Astrocyte of the spinal cord (primary cell): Measurements from ENCODE around the gene SYNJ2.
A peak's percentile ranks its signal among the peaks of the same experiment; 100 is the strongest.

ENCODE experiments used
- DNase-seq: peaks from one replicate; pipeline ENCODE4 v3.0.0; 2011; ENCODE audit warnings: low read depth, low spot score
- H3K4me3 ChIP-seq: 2 replicates; pipeline ENCODE4 v1.5.1; 2011; ENCODE audit warnings: low read depth, mild to moderate bottlenecking, low read length, moderate library complexity
- in situ Hi-C: cut with HindIII; loops from 2 replicates; pipeline ENCODE4 v1.10.0; 2017; ENCODE audit warnings: low sequenced_read_pairs
- TF ChIP-seq, protein P1 (sequence below): IDR thresholded peaks from 2 replicates; pipeline ENCODE4 v1.5.1; 2012; ENCODE audit warnings: low read depth, mild to moderate bottlenecking, low read length, inconsistent platforms

The SYNJ2 gene

DNA sequence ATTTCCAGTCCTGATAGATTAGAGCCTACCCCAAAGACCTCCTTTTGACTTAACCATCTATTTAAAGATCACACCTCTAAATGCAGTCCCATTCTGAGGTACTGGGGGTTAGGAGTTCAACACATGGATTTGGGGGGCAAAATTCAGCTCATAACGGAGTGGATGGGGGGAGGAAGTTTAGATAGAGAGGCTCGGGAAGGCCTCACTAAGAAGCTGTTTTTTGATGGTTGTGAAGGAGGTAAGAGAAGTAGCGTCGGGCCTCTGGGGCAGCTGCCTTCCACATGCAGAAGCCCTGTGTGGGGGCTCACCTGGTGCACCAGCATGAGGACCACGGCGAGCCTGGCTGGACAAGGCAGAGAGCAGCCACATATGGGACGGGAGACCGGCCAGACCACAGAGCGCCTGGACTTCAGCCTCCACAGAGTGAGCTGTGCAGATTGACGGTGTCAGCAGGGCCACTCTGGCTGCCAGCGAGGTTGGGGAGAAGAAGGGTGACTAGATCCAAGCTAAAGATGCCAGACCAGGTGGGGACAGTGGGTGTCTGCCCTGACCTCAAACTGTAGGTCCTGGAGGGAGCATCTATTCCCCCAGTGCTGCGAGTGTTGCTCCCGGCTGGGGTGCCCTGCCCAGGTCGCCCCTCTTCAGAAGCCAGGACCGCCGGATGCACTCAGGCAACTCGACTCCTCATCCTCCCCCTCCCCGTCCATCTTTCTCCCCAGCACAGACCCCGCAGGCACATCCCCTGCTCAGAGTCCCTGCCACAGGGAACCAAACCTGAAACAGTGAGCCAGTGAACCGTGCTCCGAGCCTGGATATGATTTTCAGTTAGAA lies 5.1 kb upstream of the SYNJ2 start:
- in situ Hi-C loops, result no loop called here
- DNase-seq, result no peak
- TF ChIP-seq, protein P1, sequence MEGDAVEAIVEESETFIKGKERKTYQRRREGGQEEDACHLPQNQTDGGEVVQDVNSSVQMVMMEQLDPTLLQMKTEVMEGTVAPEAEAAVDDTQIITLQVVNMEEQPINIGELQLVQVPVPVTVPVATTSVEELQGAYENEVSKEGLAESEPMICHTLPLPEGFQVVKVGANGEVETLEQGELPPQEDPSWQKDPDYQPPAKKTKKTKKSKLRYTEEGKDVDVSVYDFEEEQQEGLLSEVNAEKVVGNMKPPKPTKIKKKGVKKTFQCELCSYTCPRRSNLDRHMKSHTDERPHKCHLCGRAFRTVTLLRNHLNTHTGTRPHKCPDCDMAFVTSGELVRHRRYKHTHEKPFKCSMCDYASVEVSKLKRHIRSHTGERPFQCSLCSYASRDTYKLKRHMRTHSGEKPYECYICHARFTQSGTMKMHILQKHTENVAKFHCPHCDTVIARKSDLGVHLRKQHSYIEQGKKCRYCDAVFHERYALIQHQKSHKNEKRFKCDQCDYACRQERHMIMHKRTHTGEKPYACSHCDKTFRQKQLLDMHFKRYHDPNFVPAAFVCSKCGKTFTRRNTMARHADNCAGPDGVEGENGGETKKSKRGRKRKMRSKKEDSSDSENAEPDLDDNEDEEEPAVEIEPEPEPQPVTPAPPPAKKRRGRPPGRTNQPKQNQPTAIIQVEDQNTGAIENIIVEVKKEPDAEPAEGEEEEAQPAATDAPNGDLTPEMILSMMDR, result no peak
- H3K4me3 ChIP-seq, result no peak overlapping the region

DNA sequence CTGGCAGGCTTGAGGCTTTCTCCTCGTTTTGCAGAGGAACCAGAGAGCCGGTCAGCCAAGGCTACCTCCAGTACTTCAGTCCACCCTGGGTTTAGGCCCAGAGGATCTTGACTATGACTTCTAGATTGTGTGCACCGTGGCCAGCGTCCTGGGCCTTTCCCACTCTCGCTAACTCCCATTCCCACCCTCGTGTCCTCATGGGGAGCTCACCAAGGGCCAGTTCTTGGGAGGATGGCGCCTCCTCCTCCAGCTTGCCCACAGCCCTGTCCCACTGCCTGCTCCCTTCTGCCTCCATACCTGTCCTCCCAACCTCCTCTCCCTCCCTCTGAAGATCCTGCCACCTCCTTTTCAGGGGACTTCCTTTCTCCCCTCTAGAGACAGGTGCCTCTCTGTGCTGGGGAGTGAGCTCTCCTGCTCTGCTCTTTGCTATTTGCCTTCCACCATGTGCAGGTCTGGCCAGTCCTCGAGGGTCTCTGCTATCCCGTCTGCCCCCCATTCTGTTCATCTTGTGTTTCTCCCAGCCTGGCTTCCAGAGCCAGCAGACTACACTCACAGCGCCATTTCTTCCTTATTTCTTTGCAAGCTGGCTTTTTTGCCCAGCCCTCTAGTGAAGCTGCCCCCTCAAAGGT lies 4.4 kb upstream of the SYNJ2 start:
- in situ Hi-C loops, result no loop called here
- TF ChIP-seq, protein P1, result no peak
- H3K4me3 ChIP-seq, result no peak overlapping the region
- DNase-seq, result no peak

DNA sequence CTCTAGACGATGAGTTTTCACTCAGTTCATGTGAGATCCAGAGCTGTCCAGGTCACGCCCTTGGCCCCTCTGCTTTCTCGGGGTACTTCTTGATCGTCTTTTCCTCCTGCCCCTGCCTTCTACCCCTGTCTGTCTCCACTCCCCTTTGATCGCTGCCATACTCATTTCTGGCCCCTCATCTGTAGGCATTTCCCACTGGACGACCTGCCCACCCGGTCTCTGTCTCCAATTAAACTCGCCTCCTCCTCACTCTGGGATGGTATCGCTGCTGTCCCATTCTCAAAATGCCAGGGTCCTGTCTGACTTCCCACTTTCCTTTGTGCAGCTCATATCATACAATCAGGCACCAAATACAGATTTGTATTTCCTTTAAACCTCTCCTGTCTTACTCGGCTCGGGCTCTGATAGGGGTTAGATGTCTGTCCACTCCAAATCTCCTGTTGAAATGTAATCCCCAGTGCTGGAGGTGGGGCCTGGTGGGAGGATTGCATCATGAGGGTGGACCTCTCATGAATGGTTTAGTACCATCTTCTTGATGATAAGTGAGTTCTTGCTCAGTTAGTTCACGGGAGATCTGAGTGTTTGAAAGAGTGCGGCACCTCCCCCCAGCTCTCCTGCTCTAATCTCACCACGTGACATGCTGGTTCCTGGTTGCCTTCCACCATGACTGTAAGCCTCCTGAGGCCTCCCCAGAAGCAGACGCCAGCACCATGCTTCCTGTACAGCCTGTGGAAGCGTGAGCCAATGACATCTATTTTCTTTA lies 3.5 kb upstream of the SYNJ2 start:
- no peak overlapping the region for H3K4me3 ChIP-seq
- TF ChIP-seq, protein P1, result no peak
- in situ Hi-C loops, result no loop called here
- no peak for DNase-seq

DNA sequence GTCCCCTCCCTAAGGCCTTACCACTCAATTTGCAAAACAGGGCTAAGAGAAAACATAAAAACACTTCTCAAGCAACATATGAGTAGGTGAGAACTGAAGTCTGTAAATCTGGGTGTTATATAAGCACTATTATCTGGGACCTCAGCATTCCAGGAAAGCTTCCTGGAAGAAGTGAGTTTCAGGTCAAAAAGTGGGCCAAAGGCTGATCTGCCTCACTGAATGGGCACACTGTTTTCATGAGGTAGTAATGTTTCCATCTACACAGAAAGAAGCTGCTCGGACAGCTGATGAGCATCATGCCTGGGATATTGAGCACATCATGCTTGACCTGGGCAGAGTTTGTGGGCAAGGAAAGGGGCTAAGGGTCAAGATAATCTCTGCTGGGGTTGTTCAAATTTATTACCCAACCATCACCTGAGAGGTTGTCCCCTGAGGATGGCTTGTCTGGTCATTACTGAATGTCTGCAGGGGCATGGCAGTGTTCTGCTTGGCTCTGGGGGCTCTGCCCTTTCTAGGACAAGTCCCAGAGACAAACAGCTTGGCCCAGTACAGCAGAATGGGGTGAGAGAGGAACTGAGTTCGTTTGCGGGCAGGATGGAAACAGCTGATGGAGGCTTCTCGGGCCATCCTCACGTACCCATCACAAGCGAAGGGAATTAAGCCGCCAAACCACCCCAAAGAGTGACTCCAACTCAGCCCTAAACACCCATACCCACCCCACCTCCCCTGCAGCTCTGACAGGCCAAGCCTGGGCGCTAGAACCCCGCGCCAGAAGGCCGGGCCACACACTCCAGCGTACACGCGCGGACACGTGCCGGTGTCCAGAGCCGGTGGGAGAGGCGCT lies 1.2 kb upstream of the SYNJ2 start:
- TF ChIP-seq, protein P1, result no peak
- no peak for DNase-seq
- in situ Hi-C loops, result no loop called here
- no peak overlapping the region for H3K4me3 ChIP-seq

DNA sequence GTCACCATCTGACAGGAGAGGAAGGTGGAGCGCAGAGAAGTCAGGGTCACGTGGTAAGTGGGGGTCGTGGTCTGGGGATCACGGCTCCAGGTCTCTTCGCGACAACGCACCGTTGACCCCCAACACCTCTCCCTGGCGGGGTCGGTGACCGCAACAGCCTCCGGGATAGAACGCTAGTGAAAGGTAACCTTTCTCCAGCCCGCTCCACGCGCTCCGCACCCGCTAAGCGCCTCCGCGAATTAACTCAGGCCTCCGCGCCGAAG lies 600 bp upstream of the SYNJ2 start:
- in situ Hi-C loops, result no loop called here
- DNase-seq, result no peak

More for the DNA sequence above, 600 bp upstream of the SYNJ2 start:
- TF ChIP-seq, protein P1, result no peak
- peak overlapping the region; percentile 78 for H3K4me3 ChIP-seq
